ENCODE data around the gene ORAI1. TPM values are rescaled to one million over a fixed set of nuclear protein-coding genes. Genes with fewer than 3 reads are reported as not detected.
"Not testable (repeated sequence)": the region's sequence is repeated elsewhere in the genome, so short reads cannot be mapped to it uniquely, and the experiment has no call there.

ORAI1 gene
- total RNA-seq, 1 donor from 2014 or later = 13.7 TPM

DNA sequence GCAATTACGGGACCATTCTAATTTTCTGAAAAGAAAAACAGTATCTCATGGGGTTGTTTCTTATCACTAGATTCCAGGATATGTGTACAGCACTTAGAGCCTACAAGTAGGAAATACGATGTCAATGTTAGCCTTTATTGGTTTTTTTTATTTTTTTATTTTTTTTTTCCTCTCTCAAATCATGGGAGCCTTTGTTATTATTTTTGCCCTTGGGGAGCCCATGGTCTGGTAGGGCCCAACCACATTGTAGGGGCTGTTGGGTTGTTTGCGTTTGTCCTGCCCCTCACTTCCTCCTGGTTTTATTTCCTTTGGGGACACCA lies 37.2 kb downstream of the ORAI1 start:
- Mint-ChIP-seq H3K27me3 (ENCODE audit: low read depth) (no peaks in the 10 kb centered on the region), H3K36me3 (ENCODE audit: low read depth) (no peaks in the 10 kb centered on the region), H3K27ac (ENCODE audit: unreplicated experiment) (no peak overlapping the region), H3K9me3 (peaks cover 2% of the 10 kb centered on the region), H3K4me1 (peaks cover 23% of the 10 kb centered on the region), H3K4me3 (peak overlapping the region; percentile 60)
- TF ChIP-seq, protein P1, sequence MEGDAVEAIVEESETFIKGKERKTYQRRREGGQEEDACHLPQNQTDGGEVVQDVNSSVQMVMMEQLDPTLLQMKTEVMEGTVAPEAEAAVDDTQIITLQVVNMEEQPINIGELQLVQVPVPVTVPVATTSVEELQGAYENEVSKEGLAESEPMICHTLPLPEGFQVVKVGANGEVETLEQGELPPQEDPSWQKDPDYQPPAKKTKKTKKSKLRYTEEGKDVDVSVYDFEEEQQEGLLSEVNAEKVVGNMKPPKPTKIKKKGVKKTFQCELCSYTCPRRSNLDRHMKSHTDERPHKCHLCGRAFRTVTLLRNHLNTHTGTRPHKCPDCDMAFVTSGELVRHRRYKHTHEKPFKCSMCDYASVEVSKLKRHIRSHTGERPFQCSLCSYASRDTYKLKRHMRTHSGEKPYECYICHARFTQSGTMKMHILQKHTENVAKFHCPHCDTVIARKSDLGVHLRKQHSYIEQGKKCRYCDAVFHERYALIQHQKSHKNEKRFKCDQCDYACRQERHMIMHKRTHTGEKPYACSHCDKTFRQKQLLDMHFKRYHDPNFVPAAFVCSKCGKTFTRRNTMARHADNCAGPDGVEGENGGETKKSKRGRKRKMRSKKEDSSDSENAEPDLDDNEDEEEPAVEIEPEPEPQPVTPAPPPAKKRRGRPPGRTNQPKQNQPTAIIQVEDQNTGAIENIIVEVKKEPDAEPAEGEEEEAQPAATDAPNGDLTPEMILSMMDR (conservative IDR thresholded peaks at IDR 0.05) = no peak
- DNase-seq (ENCODE audit: low read depth, low spot score) = no peak

DNA sequence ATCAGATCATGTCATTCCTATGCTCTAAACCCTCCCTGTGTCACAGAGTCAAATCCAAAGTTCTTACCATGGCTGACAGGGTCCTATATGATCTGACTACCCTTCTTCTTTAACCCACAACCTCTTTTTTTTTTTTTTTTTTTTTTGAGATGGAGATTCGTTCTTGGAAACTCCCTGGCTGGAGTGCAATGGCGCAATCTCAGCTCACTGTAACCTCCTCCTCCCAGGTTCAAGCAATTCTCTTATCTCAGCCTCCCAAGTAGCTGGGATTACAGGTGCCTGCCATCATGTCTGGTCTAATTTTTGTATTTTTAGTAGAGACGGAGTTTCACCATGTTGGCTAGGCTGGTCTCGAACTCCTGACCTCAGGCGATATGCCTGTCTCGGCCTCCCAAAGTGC lies 40.5 kb downstream of the ORAI1 start:
- not testable (repeated sequence) for H3K9me3 Mint-ChIP-seq; H3K4me3 Mint-ChIP-seq; H3K36me3 Mint-ChIP-seq (ENCODE audit: low read depth); H3K27ac Mint-ChIP-seq (ENCODE audit: unreplicated experiment); H3K27me3 Mint-ChIP-seq (ENCODE audit: low read depth); DNase-seq (ENCODE audit: low read depth, low spot score)
- peaks cover 13% of the 10 kb centered on the region for H3K4me1 Mint-ChIP-seq

DNA sequence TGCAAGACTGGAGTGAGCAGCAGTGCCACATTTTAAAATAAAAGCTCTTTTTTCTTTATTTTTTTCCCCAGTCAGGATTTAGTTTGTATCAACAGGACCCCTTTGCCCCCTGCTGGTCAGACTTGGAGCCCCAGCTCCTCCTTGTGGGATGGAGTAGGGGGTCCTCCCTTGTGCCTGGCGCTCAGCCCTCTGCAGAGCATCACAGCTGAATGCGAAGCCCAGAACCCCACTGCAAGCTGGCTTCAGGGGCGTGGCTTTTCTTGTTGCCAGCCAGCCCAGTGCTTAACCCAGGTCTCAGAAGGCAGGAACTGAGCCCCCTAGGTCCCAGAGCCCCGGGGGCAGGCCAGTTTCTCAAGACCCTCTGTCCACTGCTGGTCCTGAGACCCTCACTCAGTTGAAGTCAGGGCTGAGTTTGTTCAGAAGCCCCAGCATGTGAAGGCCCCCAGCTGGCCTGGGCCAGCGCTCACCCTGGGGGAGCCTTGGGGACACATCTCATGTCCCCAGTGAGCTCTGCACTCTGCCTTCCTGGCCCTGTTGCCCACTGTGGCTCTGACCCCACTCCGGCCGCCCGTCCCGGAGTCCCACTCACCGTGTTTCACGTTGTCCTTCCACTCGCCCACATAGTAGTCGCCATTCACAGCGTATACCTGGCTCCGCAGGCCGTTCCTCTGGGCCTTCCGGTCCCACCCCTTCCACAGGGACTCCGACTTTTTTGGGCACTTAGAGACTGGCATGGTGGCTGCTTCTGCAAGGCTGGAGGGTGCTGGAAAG lies 42.6 kb downstream of the ORAI1 start:
- Mint-ChIP-seq H3K4me1 (peaks cover 11% of the 10 kb centered on the region), H3K9me3 (peaks cover under 1% of the 10 kb centered on the region), H3K4me3 (peak overlapping the region; percentile 31), H3K27me3 (ENCODE audit: low read depth) (no peaks in the 10 kb centered on the region), H3K36me3 (ENCODE audit: low read depth) (no peaks in the 10 kb centered on the region), H3K27ac (ENCODE audit: unreplicated experiment) (peak overlapping the region; percentile 43)
- DNase-seq (ENCODE audit: low read depth, low spot score) = peak; percentile 79
- TF ChIP-seq, protein P1 (conservative IDR thresholded peaks at IDR 0.05) = peak; percentile 77

DNA sequence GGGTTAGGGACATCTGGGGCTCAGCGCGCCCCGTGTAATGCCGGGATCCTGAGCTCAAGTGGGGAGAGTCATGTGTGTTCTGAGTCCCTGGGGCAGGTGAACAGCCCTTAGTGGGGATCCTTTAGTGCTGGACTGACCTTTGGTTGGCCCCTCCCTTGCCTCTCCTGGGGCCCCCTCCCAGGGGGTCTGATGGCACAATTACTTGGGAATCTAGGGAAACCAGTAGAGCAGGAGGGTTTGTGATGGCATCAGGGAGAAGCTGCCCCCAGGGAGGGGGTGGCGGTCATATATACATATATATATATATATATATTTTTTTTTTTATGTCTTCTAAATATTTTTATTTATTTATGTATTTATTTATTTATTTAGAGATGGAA lies 43.2 kb downstream of the ORAI1 start, which contains the start of gene MORN3:
Gene MORN3, minus strand, starts transcription at position 134 of the 380 bp plus-strand sequence. CDS start 171 bp downstream, outside the sequence.
- Mint-ChIP-seq H3K27me3 (ENCODE audit: low read depth) (no peaks in the 10 kb centered on the region), H3K9me3 (no peaks in the 10 kb centered on the region), H3K27ac (ENCODE audit: unreplicated experiment) (peak within 1 kb of the TSS; percentile 43), H3K4me1 (peaks cover 5% of the 10 kb centered on the region), H3K4me3 (peak within 1 kb of the TSS; percentile 31), H3K36me3 (ENCODE audit: low read depth) (no peaks in the 10 kb centered on the region)
- no peak for DNase-seq (ENCODE audit: low read depth, low spot score)
- TF ChIP-seq, protein P1 (conservative IDR thresholded peaks at IDR 0.05) = no peak

DNA sequence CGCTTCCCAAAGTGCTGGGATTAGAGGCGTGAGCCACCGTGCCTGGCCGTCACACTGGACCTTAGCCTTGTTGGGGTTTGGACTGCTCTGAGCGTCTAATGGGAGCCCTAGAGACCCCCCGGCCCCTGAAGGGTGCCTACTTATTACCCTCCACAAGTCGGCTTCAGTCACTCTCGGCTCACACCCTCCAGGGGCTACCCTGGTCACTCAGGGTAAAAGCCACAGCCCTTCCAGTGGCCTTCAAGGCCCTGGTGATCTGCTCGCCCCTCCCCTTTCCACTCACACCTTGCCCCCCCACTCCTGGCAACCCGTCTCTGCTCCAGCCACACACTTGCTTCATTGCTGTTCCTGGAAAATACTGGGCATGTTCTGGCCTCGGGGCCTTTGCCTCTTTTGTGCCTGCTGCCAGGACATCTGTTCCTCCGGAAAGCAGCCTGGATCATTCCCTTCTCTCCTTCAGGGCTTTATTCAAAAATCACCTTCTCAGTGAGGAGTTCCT lies 46.7 kb downstream of the ORAI1 start:
- Mint-ChIP-seq H3K36me3 (ENCODE audit: low read depth) (no peaks in the 10 kb centered on the region), H3K4me1 (peaks cover 5% of the 10 kb centered on the region), H3K27me3 (ENCODE audit: low read depth) (no peaks in the 10 kb centered on the region), H3K9me3 (no peaks in the 10 kb centered on the region), H3K27ac (ENCODE audit: unreplicated experiment) (no peak overlapping the region), H3K4me3 (peak overlapping the region; percentile 82)
- TF ChIP-seq, protein P1 (conservative IDR thresholded peaks at IDR 0.05) = no peak
- DNase-seq (ENCODE audit: low read depth, low spot score) = no peak

DNA sequence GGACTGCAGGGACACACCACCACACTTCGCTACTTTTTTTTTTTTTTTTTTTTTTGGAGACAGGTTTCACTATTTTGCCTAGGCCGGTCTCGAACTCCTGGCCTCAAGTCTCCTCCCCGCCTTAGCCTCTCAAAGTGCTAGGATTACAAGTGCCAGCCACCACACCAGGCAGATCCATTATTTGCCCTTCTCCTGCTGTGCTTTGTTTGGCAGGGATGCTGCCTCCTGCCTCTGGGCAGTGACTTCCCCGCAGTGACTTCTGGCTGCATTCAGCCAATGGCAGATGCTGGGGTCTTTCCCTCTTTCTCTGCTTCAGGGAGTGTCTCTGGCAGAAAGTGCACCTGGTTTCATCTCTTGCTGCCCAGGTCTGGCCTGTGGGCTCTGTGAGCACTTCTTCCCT lies 49.9 kb downstream of the ORAI1 start:
- peaks cover 5% of the 10 kb centered on the region for H3K4me1 Mint-ChIP-seq
- TF ChIP-seq, protein P1 (conservative IDR thresholded peaks at IDR 0.05) = no peak
- no peak for DNase-seq (ENCODE audit: low read depth, low spot score)
- H3K4me3 Mint-ChIP-seq = peak overlapping the region; percentile 15
- H3K27ac Mint-ChIP-seq (ENCODE audit: unreplicated experiment) = no peak overlapping the region
- no peaks in the 10 kb centered on the region for H3K36me3 Mint-ChIP-seq (ENCODE audit: low read depth)
- no peaks in the 10 kb centered on the region for H3K9me3 Mint-ChIP-seq
- H3K27me3 Mint-ChIP-seq (ENCODE audit: low read depth) = no peaks in the 10 kb centered on the region
